NCI-H2029 treated with DMSO at 0.1 percent for 48 hours (cell line): ENCODE results near the gene ANKS1B.
"Not testable (repeated sequence)": the region's sequence is repeated elsewhere in the genome, so short reads cannot be mapped to it uniquely, and the experiment has no call there.

Experiments used
- DNase-seq: peaks from one replicate; lab custom pipeline; 2025; lab: John Stamatoyannopoulos, UW

The ANKS1B gene

DNA sequence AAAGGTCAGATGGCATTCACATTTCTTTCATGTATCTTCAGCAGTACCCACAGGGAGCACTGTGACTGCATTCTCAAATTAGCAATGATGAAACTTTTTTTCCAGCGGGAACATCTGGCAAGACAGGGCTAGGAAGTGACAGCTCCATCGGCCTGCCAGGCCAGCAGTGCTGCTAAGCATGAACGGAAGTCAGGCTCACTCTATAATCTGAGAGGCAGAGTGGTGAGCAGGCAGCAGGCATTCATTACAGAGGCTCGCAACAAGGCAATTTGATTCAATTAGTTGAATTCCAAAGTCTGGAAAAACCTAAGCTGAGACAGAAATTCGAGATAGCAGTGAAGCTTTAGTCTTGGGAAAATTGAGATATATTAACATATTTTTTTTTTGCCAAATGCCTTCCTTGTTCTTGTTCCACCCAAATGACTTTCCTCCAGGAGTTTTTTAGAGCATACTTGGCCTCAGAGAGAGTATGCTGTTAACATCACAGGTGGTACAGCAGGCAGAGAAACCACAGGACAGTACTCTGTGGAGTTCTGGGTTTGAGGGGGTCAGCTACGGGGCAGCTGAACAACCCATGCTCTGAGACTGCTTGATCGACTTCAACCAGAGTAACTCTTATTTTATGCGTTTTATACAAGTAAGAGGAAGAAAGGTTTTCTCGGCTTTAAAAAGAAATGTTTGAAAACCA lies 924.8 kb downstream of the ANKS1B start:
- no peak for DNase-seq

DNA sequence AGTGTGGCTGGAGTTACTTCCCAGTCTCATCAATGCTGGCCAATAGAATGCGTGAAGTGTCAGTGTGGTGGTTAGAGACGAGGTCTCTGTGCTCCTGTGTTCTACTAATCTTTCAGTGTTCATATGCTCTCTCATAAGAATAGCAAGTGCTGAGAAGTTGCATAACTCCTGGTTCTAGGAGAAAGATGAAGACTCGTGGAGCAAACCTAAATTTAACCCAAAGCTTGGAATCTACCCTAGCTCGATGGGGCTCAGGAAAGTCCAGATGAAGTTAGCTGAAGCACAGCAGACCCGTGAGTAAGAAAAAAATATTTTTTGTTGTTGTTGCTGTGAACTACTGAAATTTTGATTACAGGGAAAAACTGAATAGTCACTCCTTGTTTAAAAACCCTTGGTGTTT lies 927.1 kb downstream of the ANKS1B start:
- DNase-seq: no peak

DNA sequence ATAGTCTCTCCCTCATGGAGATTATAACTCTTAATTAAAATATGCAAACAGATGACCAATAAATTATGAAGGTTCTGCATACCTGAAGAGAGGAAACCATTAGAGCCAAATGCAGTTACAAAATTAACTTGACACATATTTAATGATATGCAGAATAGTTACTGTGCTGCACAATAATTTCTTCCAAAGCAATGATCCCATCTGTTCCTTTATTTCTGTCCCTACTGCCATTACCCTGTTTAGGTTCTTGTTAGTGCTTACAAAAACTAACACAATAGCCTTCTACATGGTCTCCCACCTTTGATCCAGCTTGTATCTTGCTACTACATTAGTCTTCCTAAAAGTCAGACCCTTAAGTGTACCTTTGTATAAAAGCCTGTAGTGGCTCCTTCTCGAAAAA lies 928.5 kb downstream of the ANKS1B start:
- DNase-seq: no peak

DNA sequence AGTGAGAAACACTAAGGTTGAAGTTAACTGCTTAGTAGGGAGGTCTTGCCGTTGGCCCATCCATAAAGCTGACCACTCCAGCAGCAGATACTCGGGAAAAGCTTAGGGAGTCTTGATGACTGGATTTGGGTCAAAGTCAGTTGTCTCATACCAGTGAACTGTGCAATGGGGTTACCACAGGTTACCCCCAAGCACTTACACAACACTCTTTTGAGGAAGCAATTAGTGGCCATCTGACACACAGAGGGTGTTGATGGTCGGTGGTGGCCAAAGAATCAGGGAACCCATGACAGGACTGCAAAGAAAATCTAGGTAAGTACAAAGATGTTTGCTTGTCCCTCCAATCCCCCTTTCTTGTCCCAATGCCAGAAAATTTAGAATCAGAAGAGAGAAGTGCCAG lies 929.4 kb downstream of the ANKS1B start:
- DNase-seq: no peak

DNA sequence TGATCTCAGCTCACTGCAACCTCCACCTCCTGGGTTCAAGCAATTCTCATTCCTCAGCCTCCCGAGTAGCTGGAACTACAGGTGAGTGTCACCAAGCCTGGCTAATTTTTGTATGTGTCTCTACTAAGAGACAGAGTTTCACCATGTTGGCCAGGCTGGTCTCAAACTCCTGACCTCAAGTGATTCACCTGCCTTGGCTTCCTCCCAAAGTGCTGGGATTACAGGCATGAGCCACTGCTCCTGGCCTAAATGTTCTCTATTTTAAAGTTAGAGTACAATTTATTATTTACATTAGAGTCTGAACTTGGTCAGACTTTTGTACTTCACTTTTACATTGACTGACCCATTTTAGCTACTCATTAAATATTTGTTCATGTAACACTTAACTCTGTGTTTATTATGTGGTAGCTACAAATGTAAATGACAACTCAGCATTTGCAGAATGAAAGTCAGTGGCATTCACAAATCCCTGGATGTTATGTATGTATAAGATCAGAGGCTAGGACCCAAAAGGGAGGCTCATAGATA lies 930.1 kb downstream of the ANKS1B start:
- no peak for DNase-seq

DNA sequence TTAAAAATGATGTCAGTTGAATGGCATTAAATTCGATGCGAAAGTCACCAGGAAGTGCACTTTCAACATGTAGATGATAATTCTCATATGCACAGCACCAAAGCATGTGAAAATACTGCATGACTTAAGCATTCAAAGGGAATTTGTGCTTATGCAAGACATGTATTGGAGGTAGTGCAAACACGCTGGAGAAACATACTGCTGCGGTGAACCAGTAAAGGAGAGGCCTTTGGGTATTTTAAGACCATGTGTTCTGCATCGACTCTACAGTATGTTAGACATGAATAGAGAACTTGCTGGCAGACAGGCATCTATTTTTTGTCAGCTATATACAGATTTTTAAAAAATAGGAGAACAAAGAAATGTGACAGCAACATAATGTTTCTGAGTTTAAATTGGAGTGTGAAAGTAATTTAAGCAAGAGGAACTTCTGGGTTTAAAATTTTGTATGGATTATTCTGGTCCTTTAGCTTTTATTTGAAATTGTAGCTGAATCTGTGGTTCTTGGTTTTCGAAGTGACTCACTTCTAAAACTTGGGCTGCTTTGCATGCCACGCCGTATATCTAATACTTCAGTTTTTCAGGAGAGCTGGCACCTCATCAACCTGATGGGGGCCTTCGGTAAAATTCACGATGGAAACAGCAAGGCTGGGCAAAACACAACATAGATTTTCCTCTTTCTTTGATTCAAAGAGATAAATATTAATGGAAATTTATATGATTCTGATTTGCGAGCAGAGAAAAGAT lies 930.9 kb downstream of the ANKS1B start:
- no peak for DNase-seq

DNA sequence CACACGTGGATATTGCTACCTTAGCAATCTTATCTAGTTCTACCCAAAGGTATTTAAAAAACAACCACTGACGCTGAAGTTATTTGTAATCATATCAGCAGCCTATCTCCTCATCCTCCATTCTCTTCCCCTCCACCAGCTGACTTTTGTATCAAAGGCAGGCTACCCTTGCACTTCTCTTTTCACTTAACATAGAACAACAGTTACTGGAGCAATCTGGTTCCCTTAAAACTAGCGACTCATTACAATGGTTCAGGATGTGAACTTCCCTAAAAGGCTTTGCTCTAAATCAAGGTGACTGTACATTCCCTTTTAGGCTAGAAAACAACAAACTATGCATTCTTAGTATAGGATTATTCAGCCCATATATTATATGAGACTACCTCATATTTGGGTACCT lies 935.0 kb downstream of the ANKS1B start:
- DNase-seq: no peak

DNA sequence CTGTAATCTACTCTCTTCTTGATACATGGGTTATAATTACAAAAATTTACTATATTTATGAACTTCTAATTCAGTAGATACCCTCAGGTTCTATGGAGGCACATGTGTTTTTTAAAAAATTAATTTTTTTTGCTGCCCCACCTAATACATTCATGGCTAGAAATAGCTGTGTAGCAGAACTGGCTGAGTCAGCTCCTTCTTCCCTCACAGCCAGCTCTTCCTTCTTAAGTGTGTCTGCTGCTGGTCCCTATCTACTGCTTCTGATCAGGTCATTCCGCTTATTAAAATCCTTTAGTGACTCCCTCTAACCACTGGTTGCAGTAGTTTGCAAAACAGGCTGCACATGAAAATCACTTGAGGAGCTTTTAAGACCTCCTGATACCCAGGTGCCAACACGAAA lies 939.6 kb downstream of the ANKS1B start:
- DNase-seq: no peak

DNA sequence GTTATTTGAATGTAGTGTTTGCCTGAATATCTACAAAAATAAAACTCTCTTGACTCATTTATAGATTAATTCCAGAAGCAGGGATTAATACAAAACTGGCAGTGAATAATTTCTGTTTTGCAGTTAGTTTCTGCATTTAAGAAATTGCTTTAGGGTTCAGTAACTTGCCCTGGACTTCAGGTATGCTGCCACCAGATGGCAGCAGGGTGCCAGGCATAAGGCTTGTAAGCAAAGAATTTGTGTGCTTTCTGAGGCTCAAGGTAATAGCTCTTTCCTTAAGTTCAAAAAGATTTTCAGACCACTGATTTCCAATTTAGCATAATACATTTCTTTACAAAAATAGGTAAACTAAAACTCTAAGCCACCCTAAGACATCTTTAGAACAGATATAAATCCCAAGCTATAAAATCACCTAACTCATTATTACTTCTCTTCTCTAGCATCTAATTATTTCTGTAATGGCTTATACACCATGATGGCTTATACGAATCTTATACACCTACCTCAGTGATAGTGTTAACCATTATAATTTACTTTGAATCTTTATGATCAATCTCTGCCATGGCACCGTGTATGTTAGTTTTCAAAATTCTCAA lies 941.3 kb downstream of the ANKS1B start:
- peak; percentile 70 for DNase-seq

DNA sequence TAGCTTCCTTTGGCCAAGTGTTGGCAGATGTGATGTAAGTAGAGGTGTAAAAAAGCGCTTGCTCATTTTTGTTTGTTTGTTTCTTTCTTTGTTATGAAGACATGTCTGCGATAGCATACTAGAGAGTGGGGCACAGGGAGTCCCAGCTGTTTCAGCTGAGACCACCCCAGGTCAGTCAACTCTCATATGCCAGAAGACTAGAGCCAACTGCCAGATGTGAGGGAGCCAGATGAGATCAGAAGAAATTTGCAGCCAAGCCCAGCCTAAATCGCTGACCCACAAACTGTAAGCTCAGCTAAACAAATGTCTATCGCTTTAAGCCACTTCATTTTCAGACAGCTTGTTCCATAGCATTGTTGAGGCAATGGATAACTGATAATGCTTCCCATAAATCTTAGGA lies 942.5 kb downstream of the ANKS1B start:
- DNase-seq: no peak

DNA sequence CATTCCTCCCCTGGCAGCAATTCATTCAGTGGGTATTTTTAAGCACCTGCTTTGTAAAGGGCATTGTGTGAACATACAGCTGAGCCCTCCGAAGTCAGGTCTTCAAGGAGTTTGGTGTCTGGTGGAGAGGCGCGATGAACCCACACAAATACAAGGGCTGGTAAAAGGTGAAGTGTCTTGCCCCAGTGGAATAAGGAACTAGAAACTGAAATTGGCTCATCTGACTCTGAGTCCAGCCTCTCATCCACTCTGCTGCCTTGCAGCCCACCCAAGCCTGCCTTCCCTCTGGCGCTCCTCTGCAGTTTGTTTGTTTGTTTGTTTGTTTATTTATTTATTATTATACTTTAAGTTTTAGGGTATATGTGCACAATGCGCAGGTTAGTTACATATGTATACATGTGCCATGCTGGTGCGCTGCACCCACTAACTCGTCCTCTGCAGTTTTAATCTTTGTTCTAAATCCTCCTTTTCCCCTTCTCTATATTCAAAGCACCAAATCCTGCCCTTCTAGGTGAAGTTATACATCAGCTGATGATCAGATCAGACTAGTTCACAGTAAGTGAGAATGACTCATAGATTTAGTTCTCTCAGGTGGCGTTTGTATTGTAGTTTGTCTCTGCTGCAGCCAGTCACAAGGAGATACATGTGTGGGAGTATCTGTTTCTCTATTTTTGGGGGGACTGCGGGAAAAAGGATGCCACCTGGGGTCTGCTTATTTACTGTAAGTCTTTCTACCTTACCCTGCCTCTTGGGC lies 945.2 kb downstream of the ANKS1B start:
- no peak for DNase-seq

DNA sequence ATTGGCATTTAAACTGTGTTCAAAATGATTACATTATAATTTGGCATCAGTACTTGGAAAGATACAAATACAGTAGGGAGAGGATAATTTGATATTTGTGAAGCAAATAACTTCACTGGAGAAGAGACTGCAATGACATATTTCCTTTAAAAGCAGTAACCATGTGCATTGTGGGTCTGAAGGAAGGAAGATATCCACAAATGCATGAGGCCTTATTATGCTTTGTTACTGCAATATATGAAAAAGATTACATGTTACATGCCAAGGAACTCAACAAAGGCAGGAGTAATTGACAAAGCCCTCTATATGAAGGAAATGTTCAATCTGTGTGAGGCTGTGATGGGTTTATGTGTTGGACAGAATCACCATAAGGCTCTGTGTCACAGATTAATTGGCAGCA lies 948.2 kb downstream of the ANKS1B start:
- DNase-seq: no peak

DNA sequence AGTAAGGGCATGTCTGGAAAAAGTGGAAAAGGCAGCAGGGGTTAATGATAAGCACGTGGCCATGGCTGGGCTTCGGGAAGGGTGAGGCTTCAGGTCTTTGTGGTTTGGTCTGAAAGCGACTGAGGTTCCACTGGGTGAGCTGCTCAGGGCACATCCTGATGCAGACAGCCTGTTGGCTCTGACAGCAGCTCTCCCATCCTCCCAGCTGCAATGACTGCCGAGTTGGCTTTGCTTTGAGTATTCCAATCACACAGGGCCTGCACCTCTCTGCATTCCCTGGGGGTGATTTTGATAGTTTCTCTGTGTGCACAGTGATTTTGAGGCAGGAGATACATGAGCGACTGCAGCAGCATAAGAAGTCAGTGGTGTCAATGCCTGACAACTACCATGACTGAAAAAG lies 948.9 kb downstream of the ANKS1B start:
- DNase-seq: no peak

DNA sequence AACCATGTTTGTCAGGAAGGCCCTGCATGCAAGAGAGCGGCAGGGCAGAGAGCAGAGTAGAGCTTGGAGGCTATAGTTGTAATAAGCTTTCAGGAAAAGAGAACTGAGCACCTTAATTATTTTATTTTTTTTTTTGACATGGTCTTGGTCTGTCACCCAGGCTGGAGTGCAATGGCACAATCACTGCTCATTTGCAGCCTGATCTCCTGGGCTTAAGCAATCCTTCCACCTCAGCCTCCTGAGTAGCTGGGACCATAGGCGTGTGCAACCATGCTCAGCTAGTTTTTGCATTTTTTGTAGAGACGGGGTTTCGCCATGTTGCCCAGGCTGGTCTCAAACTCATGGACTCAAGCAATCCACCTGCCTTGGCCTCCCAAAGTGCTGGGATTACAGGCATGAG lies 950.5 kb downstream of the ANKS1B start:
- not testable (repeated sequence) for DNase-seq

DNA sequence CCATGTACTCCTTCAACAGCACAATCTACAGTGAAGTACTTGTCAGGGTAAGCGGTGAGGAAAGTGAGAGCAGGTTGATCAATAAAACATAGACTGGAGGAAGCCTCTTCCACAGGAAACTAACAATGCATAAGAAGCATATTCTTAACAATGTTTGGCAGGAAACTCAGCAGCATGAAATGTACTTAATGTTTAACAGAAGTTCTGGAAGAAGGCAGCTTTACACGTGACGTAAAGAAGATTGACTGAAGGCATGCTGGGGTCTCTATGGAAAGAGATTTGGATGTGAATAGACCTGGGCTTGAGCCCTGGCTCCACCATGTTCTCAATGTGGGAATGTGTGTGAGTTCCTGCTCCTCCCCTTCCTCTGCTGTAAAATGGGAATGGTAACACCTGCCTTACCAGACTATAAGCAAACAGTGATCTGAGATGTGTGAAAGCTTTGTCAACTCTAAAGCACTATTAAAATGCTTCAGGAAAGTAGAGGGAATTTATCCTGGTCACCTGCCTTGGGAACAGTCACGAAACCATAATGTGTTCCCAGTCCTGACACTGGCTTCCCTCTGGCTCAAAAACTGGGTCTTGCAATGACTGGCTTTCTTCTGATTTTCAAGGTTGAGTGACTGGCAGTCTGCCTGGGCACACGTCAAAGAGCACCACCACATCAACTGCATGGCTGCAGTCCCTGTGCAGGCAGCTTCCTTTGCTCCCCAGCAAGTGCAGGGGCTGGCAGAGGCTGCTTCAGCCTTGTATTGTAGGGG lies 955.0 kb downstream of the ANKS1B start:
- peak; percentile 69 for DNase-seq

DNA sequence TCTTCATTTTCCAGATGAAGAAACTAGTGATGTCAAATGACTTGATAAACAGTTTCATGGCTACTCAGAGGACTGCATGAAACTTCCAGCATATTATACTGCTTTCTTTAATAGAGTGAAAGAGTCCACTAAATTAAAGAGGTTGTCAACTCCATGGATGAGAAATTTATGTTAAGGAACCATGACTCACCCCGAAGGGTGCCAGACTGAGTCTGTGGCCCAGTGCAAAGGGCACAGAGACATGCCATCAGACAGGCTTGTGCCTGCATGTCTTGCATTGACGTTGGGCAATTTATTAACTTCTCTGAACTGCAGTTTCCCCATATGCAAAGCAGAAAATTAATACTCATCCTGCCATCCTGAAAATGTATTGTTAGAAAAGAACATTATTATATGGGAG lies 957.3 kb downstream of the ANKS1B start:
- no peak for DNase-seq

DNA sequence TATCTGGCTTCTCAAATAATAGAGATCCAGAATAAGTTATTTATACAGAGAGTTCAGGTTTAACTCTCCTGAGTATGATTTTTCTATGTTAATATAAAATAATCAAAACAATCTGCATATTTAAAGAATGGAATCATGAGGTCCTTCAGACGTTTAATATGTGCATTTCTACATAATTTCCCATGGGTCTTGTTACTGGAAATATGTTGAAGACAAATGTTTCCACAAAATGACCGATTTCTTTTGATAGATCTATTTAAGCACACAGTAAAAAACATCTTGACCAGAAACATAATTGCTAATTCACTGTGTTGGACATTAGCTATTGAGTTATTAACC lies 957.7 kb downstream of the ANKS1B start:
- no peak for DNase-seq

DNA sequence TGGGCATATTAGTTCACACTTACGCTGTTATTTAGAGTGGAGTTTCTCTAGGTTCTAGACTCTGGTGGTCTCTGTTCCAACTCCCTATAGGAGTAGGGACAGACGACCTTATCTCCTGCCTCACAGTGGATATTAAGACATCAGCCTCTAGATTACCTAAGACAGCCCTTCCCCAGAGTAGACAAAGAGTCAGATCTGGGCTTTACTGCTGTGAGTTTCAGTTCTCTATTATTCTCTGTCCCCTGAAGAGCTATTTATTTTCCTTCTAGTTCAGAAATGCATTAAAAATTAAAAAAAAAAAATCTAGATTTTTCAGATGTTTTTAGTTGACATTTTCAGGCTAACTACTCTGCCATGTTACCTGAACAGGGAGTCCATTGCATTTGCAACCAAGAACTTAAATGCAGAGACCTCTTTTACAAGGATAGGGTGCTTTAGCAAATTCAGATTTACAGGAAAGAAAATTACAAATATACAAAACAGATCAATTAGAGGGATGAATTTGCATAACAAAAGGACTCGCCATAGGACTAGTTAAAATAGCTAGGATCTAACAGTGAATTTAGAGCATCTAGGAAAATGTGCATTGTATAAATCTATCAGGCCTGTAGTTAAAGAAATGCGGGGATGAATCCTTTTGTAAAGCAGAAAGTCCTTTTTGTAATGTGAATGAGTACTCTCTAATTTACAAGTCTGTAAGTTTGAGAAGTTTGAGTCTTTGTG lies 958.2 kb downstream of the ANKS1B start:
- no peak for DNase-seq

DNA sequence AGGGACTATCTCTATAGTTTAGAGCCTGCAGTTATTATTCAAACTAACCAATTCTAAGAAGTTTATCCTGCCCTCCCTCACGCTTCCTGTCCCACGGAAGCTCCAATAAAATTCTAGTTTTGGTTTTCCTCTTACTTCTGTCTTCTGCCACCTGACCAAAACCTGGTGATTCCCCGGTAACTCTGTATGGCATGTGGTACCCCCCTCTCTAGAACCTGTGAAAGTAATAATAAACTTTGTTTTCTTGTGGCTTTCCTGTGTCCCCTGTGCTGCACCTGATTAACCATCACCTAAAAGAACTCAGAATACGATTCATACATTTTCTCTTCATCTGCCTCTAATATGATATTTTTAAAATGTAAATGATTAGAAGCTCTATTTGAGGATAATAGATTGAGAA lies 959.9 kb downstream of the ANKS1B start:
- no peak for DNase-seq

DNA sequence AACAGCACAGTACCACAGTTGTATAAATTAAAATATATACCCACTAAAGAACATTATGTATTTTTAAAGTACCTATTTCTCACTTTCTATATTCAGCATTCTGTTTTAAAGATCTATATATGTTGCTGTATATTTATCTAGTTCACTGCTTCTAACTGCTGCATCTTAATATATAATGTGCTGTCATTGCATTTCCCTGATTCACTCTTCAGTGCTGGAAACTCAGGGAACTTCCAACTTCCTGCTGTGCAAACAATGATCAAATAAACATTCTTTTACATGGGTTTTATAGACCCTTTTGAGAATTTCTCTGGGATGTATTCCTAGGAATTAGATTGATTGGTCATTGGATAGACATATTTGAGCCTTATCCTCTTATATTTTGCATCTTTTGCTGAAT lies 960.5 kb downstream of the ANKS1B start:
- no peak for DNase-seq

DNA sequence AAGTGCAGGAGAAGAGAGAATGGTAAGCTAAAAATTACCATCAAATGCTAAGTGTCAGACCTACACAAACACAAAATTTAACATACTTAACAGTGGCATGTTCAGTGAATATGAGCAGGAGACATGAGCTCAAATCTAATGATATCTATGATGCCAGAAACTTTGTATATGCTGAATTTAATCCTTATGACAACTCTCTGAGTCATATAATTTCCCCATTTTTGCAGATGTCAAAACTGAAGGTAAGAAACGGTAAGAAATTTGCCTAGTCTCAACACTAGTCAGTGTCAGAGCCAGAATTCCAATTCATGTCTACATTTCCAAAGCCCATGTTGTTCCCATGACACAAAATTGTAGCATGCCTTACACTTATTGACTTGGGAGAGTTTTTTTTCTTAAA lies 963.9 kb downstream of the ANKS1B start:
- no peak for DNase-seq
